Adrenal gland (tissue), 5 donors: Measurements from ENCODE around the gene ZNF324.
"Not testable (repeated sequence)": the region's sequence is repeated elsewhere in the genome, so short reads cannot be mapped to it uniquely, and the experiment has no call there.

Source experiments
- CTCF ChIP-seq, 6 experiments: fragments of 450-650 bp in 4 of 6; fragments of 200-600 bp in 2 of 6; sonication (generic) in 1 of 6; IDR thresholded peaks; 1 replicate in 5 of 6; 2 replicates in 1 of 6; pipeline versions ENCODE4 v1.5.1 to v1.8.0; 2016 to 2021; ENCODE audit warnings: antibody characterized with exemption in 6 of 6, mild to moderate bottlenecking in 2 of 6, moderate library complexity in 1 of 6
- POLR2A ChIP-seq, 2 donors: fragments of 450-650 bp; IDR thresholded peaks; one replicate each; pipeline ENCODE4 v1.6.1; 2017; ENCODE audit warnings: antibody characterized with exemption in 2 of 2, mild to moderate bottlenecking in 2 of 2, moderate library complexity in 1 of 2
- donor health status: DM: no; HTN: no; CAD: no.

- TF ChIP-seq CTCF, POLR2A (IDR thresholded peaks at IDR 0.05): not testable (repeated sequence)
Observed at GRCh38 chr19:58470837-58471543, 4.1 kb downstream of the ZNF324 start.
